K562 (cell line): Measurements from ENCODE around the gene SLC39A13. TPM values are rescaled to one million over a fixed set of nuclear protein-coding genes. Genes with fewer than 3 reads are reported as not detected.

ENCODE experiments used
- ARID2 ChIP-seq: fragments of 450-650 bp; IDR thresholded peaks from 2 replicates; pipeline ENCODE4 v1.6.1; 2017; ENCODE audit warnings: antibody characterized with exemption, mild to moderate bottlenecking
- ARID3B ChIP-seq: fragments of 250-450 bp; sonication (Bioruptor Pico); IDR thresholded peaks from 2 replicates; pipeline ENCODE4 v1.4.0; 2020; ENCODE audit warnings: borderline replicate concordance
- CCAR2 ChIP-seq: fragments of 200-400 bp; formaldehyde crosslinking; IDR thresholded peaks from 2 replicates; pipeline ENCODE4 v1.6.1; 2017; ENCODE audit warnings: mild to moderate bottlenecking, low read depth, low read length
- FOXJ3 ChIP-seq: sonication (generic); formaldehyde crosslinking; IDR thresholded peaks from 2 replicates; pipeline ENCODE4 v1.4.0; 2020; ENCODE audit warnings: mild to moderate bottlenecking, missing genetic modification reagents
- GTF2B ChIP-seq: IDR thresholded peaks from 2 replicates; pipeline ENCODE4 v1.6.1; 2011; ENCODE audit not compliant: insufficient read length; ENCODE audit errors: extremely low read depth
- HSF4 ChIP-seq: fragments of 250-450 bp; sonication (Bioruptor Pico); IDR thresholded peaks from 2 replicates; pipeline ENCODE4 v2.1.2; 2022; ENCODE audit warnings: mild to moderate bottlenecking, moderate library complexity, borderline replicate concordance
- KAT2B ChIP-seq: IDR thresholded peaks from one replicate; pipeline ENCODE4 v1.6.1; 2012; ENCODE audit warnings: low read depth, mild to moderate bottlenecking, control low read depth, inconsistent platforms, low read length, moderate library complexity
- KAT7 ChIP-seq: sonication (generic); formaldehyde crosslinking; IDR thresholded peaks from 2 replicates; pipeline ENCODE4 v1.8.0; 2022; ENCODE audit warnings: missing genetic modification reagents, mild to moderate bottlenecking, borderline replicate concordance
- NEUROD1 ChIP-seq: fragments of 150-350 bp; IDR thresholded peaks from 2 replicates; pipeline ENCODE4 v1.6.1; 2014; ENCODE audit warnings: borderline replicate concordance, low read length, low read depth; ENCODE audit not compliant: partially characterized antibody
- NFIC ChIP-seq: fragments of 450-650 bp; IDR thresholded peaks from 2 replicates; pipeline ENCODE4 v1.6.1; 2017; ENCODE audit warnings: mild to moderate bottlenecking, inconsistent platforms
- NONO ChIP-seq, 2 experiments: fragments of 200-400 bp in 1 of 2; fragments of 450-650 bp in 1 of 2; formaldehyde crosslinking in 1 of 2; IDR thresholded peaks; 2 replicates each; pipeline ENCODE4 v1.6.1; 2017; ENCODE audit warnings: low read depth in 2 of 2, mild to moderate bottlenecking in 2 of 2, moderate library complexity in 2 of 2, low read length in 1 of 2
- NR0B1 ChIP-seq: fragments of 450-650 bp; IDR thresholded peaks from one replicate; pipeline ENCODE4 v1.6.1; 2018; ENCODE audit warnings: mild to moderate bottlenecking, moderate library complexity; ENCODE audit not compliant: partially characterized antibody
- PCBP1 ChIP-seq: fragments of 200-400 bp; formaldehyde crosslinking; IDR thresholded peaks from 2 replicates; pipeline ENCODE4 v1.6.1; 2018; ENCODE audit warnings: mild to moderate bottlenecking, low read depth, low read length; ENCODE audit not compliant: poor library complexity, severe bottlenecking
- SFPQ ChIP-seq: fragments of 200-400 bp; formaldehyde crosslinking; IDR thresholded peaks from 2 replicates; pipeline ENCODE4 v1.6.1; 2017; ENCODE audit warnings: mild to moderate bottlenecking, low read depth, low read length, moderate library complexity
- SREBF2 ChIP-seq: sonication (generic); formaldehyde crosslinking; IDR thresholded peaks from 2 replicates; pipeline ENCODE4 v1.4.0; 2020; ENCODE audit warnings: mild to moderate bottlenecking, missing genetic modification reagents
- ZEB2 ChIP-seq: fragments of 450-650 bp; IDR thresholded peaks from 2 replicates; pipeline ENCODE4 v1.6.1; 2016
- ZFP36 ChIP-seq: fragments of 150-350 bp; IDR thresholded peaks from 2 replicates; pipeline ENCODE4 v1.6.1; 2018; ENCODE audit warnings: low read length, low read depth; ENCODE audit not compliant: partially characterized antibody
- ZNF232 ChIP-seq: sonication (generic); formaldehyde crosslinking; IDR thresholded peaks from 2 replicates; pipeline ENCODE4 v1.8.0; 2022; ENCODE audit warnings: mild to moderate bottlenecking, missing genetic modification reagents
- ZNF384 ChIP-seq: IDR thresholded peaks from 2 replicates; pipeline ENCODE4 v1.6.1; 2012; ENCODE audit warnings: low read depth, low read length, improper control_type of control experiment
- ZNF561 ChIP-seq: fragments of 450-650 bp; formaldehyde crosslinking; conservative IDR thresholded peaks from 2 replicates; pipeline ENCODE4 v1.4.0; 2020; ENCODE audit warnings: mild to moderate bottlenecking, moderate library complexity
- ZNF655 ChIP-seq: fragments of 250-450 bp; sonication (Bioruptor Pico); IDR thresholded peaks from 2 replicates; pipeline ENCODE4 v1.5.0; 2021
- polyA plus RNA-seq, 8 experiments: library from polyadenylated mRNA; depleted of rRNA in 4 of 8; stranded (reverse) in 5 of 8; unstranded in 3 of 8; fragments of >200 nt; fragmentation: Nextera tagmentation in 2 of 8; fragmentation: Illumina TruSeq in 1 of 8; extraction: Ambion mirVana in 2 of 8; extraction: Trizol in 1 of 8; gene quantifications; 2 replicates each; pipeline versions ENCODE4 v1.2.1 to v1.2.3, GENCODE V29; 2011 to 2014; ENCODE audit warnings: inconsistent platforms in 1 of 8, missing spikeins in 1 of 8
- total RNA-seq, 7 experiments: library from RNA; depleted of rRNA in 6 of 7; stranded (reverse); fragments of >200 nt in 6 of 7; fragmentation: Illumina TruSeq in 2 of 7; extraction: Trizol in 2 of 7; gene quantifications; 2 replicates each; pipeline versions ENCODE4 v1.2.1 to v1.2.3, GENCODE V29; 2011 to 2021; ENCODE audit warnings: low replicate concordance in 1 of 7

The SLC39A13 gene
- total and polyA plus RNA-seq, 9 of the 15 experiments (the other 6 are each of a cell fraction or from before 2014, with no cell fraction given) = 0.17 to 15.9 (median 3.2) TPM

- TF ChIP-seq NONO (IDR thresholded peaks at IDR 0.05; ENCODE audit: low read depth in 2 of 2, low read length in 1 of 2) (no peak), SFPQ (no peak), NFIC (peak; percentile 72), KAT2B (no peak), ARID2 (0 out of 2 replicates have a peak, but pooled peaks have one; percentile 18), FOXJ3 (CRISPR knock-in tag) (no peak), ZFP36 (no peak), SREBF2 (no peak), ZNF232 (CRISPR knock-in tag) (no peak), ZNF384 (no peak), ARID3B (CRISPR knock-in tag) (no peak), ZNF655 (CRISPR knock-in tag) (no peak), HSF4 (CRISPR knock-in tag) (no peak), NEUROD1 (no peak), CCAR2 (no peak), ZEB2 (peak; percentile 41; the same call in 1 of the 2 replicates), GTF2B (no peak), ZNF561 (CRISPR knock-in tag) (no peak), KAT7 (CRISPR knock-in tag) (no peak), NR0B1 (no peak), PCBP1 (no peak)
These were observed 31.6 kb upstream of the SLC39A13 start (continued) for GRCh38 chr11:47376525-47377371.
